Mucosa of descending colon (tissue), 3 donors: ENCODE data around the gene PIK3CG. TPM values are rescaled to one million over a fixed set of nuclear protein-coding genes. Genes with fewer than 3 reads are reported as not detected.

ENCODE experiments used
- ATAC-seq: fragments of 200-7000 bp; cut with Tn5 transposase; one replicate; pipeline ENCODE4 v1.9.1; 2020; ENCODE audit warnings: mild to moderate bottlenecking, moderate library complexity
- DNase-seq, 3 donors: peaks; one replicate each; pipeline ENCODE4 v3.0.0-alpha.2; 2020
- H3K36me3 ChIP-seq: fragments of 200-600 bp; one replicate; pipeline ENCODE4 v1.8.0; 2021; ENCODE audit warnings: low read depth, mild to moderate bottlenecking
- H3K4me1 ChIP-seq: fragments of 200-600 bp; one replicate; pipeline ENCODE4 v1.8.0; 2021; ENCODE audit warnings: low read depth, mild to moderate bottlenecking
- H3K4me3 ChIP-seq: fragments of 200-600 bp; one replicate; pipeline ENCODE4 v1.8.0; 2021; ENCODE audit warnings: mild to moderate bottlenecking
- H3K9me3 ChIP-seq: fragments of 200-600 bp; one replicate; pipeline ENCODE4 v1.8.0; 2021; ENCODE audit warnings: mild to moderate bottlenecking
- CTCF ChIP-seq: fragments of 200-600 bp; IDR thresholded peaks from one replicate; pipeline ENCODE4 v1.8.0; 2022; ENCODE audit warnings: antibody characterized with exemption, mild to moderate bottlenecking
- intact Hi-C, 2 donors: fragments of 100-400 bp; cut with DNase I in 1 of 2; cut with micrococcal nuclease in 1 of 2; formaldehyde crosslinking; loops; one replicate each; pipeline versions ENCODE4 v1.11.0 to v1.11.1; 2022; cut with DNase I, micrococcal nuclease
- total RNA-seq, 3 donors: library from RNA; stranded (reverse); fragmentation: NEBNext Ultra II Directional in 2 of 3; extraction: Animal tissue kit (Norgen Biotek cat#: 25700) in 2 of 3; gene quantifications; one replicate each; pipeline versions ENCODE4 v1.2.1 to v1.2.4, GENCODE V29; 2021 to 2023
- donor health status: DM: no; HTN: no; CAD: no; lungs with moderate emphysema.
- donor health status: DM: no; HTN: no; CAD: no.
- donor health status: DM: no; HTN: yes; CAD: no.

Gene PIK3CG
- total RNA-seq, 3 donors from 2014 or later = 3.1 to 7.1 (median 5.5) TPM

GRCh38 chr7:106862317-106863089 lies 2.6 kb upstream of the PIK3CG start:
- intact Hi-C loops = no loop called here
- Histone ChIP-seq H3K9me3 (no peaks in the 10 kb centered on the region), H3K4me1 (peaks cover 3% of the 10 kb centered on the region), H3K36me3 (no peaks in the 10 kb centered on the region), H3K4me3 (no peak overlapping the region)
- no peak for ATAC-seq
- TF ChIP-seq CTCF = no peak
- no peak for DNase-seq

- Histone ChIP-seq H3K36me3 (no peaks in the 10 kb centered on the region), H3K4me1 (peaks cover 3% of the 10 kb centered on the region), H3K9me3 (no peaks in the 10 kb centered on the region), H3K4me3 (no peak overlapping the region)
- no peak for DNase-seq
- intact Hi-C loops = no loop called here
- TF ChIP-seq CTCF = no peak
- no peak for ATAC-seq
These were observed 1.6 kb upstream of the PIK3CG start for GRCh38 chr7:106863274-106863997.

- ATAC-seq (peak; percentile 46), DNase-seq (no peak)
- intact Hi-C loops = no loop called here
- Histone ChIP-seq H3K4me1 (peaks cover 3% of the 10 kb centered on the region), H3K36me3 (no peaks in the 10 kb centered on the region), H3K4me3 (no peak overlapping the region), H3K9me3 (no peaks in the 10 kb centered on the region)
- no peak for TF ChIP-seq CTCF
These were observed 592 bp upstream of the PIK3CG start for GRCh38 chr7:106864298-106865081.

DNA sequence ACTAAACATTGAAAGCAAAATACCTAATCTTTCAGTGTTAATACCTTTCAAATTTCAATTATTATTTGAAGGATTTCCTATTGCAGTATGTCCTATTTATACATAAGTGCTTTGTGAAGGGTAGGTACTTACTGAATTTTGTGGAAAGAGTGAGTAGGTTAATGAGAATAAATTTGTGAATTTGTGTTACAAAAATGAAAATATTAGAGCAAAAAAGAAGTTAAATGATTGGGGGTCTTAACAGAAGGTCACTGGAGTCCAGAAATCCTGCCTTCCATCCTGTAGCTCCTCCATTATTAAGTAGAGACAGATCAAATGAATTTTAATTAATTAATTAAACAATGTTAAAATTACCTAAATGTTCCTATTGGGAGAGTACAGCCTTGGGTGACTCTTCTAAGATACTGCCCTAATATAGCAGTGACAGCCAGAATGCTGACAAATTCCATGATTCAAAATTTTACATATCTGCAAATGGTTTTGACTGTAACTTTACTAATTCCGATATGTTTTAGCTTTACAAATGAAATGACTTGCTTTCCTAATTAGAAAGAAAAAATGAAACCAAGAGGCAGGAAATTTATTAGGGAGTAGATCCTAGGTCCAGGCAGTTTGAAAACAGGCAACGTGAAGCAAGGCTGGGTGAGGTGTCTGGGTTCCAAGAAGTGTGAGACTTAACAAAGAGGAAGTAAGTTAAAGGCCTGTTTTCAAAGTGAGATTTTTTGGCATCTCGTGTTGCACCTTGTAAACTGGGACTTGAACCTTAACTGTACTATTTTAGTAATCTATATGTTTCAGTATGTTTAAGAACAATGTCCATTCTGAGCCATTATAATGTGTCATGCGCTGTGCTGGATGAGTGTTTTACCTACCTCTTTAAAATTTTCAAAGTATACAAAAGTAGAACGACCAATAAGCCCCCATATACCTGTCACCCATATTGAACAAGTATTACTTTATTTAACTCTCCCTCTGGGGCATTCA lies 1.5 kb downstream of the PIK3CG start:
- H3K4me1 ChIP-seq = peaks cover 3% of the 10 kb centered on the region
- DNase-seq = no peak
- no peaks in the 10 kb centered on the region for H3K9me3 ChIP-seq
- no peak for TF ChIP-seq CTCF
- intact Hi-C loops = no loop called here
- H3K4me3 ChIP-seq = no peak overlapping the region
- H3K36me3 ChIP-seq = no peaks in the 10 kb centered on the region
- no peak for ATAC-seq
